GM23338 (cell line): ENCODE results near the gene PSMC4. TPM values are rescaled to one million over a fixed set of nuclear protein-coding genes. Genes with fewer than 3 reads are reported as not detected.

Experiments used
- ATAC-seq: fragments of 200-7000 bp; cut with Tn5 transposase; 3 replicates; pipeline ENCODE4 v1.9.1; 2020
- DNase-seq: peaks from one replicate; pipeline ENCODE4 v3.0.0-alpha.2; 2015; ENCODE audit warnings: low spot score
- H2AFZ ChIP-seq: fragments of 200-600 bp; sonication (generic); 2 replicates; pipeline ENCODE4 v1.8.0; 2016; ENCODE audit warnings: antibody characterized with exemption, mild to moderate bottlenecking, moderate library complexity
- H3F3A ChIP-seq: fragments of 200-600 bp; sonication (generic); replicated peaks from 2 replicates; pipeline ENCODE4 v1.8.0; 2017; ENCODE audit warnings: antibody characterized with exemption, mixed run types, low read depth
- H3K27ac ChIP-seq: fragments of 200-600 bp; sonication (generic); 2 replicates; pipeline ENCODE4 v1.6.1; 2016; ENCODE audit warnings: low read depth
- H3K27me3 ChIP-seq: fragments of 200-600 bp; sonication (generic); 2 replicates; pipeline ENCODE4 v1.8.0; 2016; ENCODE audit warnings: mild to moderate bottlenecking, mixed run types, moderate library complexity; ENCODE audit not compliant: insufficient read depth
- H3K36me3 ChIP-seq: fragments of 200-600 bp; sonication (generic); 2 replicates; pipeline ENCODE4 v1.8.0; 2016; ENCODE audit warnings: mild to moderate bottlenecking; ENCODE audit not compliant: insufficient read depth
- H3K4me1 ChIP-seq: fragments of 200-600 bp; sonication (generic); 2 replicates; pipeline ENCODE4 v1.8.0; 2016; ENCODE audit warnings: mild to moderate bottlenecking, moderate library complexity; ENCODE audit not compliant: insufficient read depth
- H3K4me2 ChIP-seq: fragments of 200-600 bp; sonication (generic); 2 replicates; pipeline ENCODE4 v1.7.1; 2017; ENCODE audit warnings: mixed run types
- H3K4me3 ChIP-seq: fragments of 200-600 bp; sonication (generic); 2 replicates; pipeline ENCODE4 v1.6.1; 2016; ENCODE audit warnings: mixed run types
- H3K79me2 ChIP-seq: fragments of 200-600 bp; sonication (generic); replicated peaks from 2 replicates; pipeline ENCODE4 v1.8.0; 2017; ENCODE audit warnings: mild to moderate bottlenecking; ENCODE audit not compliant: insufficient read depth
- H3K9me2 ChIP-seq: fragments of 200-600 bp; sonication (generic); 2 replicates; pipeline ENCODE4 v1.8.0; 2017; ENCODE audit not compliant: insufficient read depth
- H4K20me1 ChIP-seq: fragments of 200-600 bp; sonication (generic); replicated peaks from 2 replicates; pipeline ENCODE4 v1.8.0; 2017; ENCODE audit warnings: mild to moderate bottlenecking; ENCODE audit not compliant: insufficient read depth
- H3K27ac Mint-ChIP-seq: 2 replicates; pipeline ENCODE4 v1.8.0; 2020; ENCODE audit warnings: inconsistent platforms, mild to moderate bottlenecking, moderate library complexity, mixed read lengths
- H3K27me3 Mint-ChIP-seq: 3 replicates; pipeline ENCODE4 v1.8.0; 2022; ENCODE audit warnings: low read depth, mild to moderate bottlenecking, moderate library complexity, mixed read lengths, inconsistent platforms; ENCODE audit not compliant: insufficient read depth, poor library complexity
- H3K36me3 Mint-ChIP-seq: 3 replicates; pipeline ENCODE4 v1.8.0; 2021; ENCODE audit warnings: low read depth, mild to moderate bottlenecking, inconsistent platforms, moderate library complexity, mixed read lengths
- H3K4me1 Mint-ChIP-seq: 3 replicates; pipeline ENCODE4 v1.8.0; 2020; ENCODE audit warnings: mild to moderate bottlenecking, inconsistent platforms, mixed read lengths
- H3K4me3 Mint-ChIP-seq: 3 replicates; pipeline ENCODE4 v1.8.0; 2021; ENCODE audit warnings: moderate library complexity, mild to moderate bottlenecking, inconsistent platforms, mixed read lengths
- H3K9me3 Mint-ChIP-seq: 3 replicates; pipeline ENCODE4 v1.8.0; 2020; ENCODE audit warnings: moderate library complexity, mild to moderate bottlenecking, inconsistent platforms, mixed read lengths
- CREB1 ChIP-seq: fragments of 250-450 bp; sonication (Bioruptor Pico); IDR thresholded peaks from 2 replicates; pipeline ENCODE4 v1.5.0; 2020; ENCODE audit warnings: low read depth, mild to moderate bottlenecking, moderate library complexity
- CTCF ChIP-seq, 2 experiments: fragments of 200-600 bp in 1 of 2; sonication (generic) in 1 of 2; conservative IDR thresholded peaks; 2 replicates each; pipeline versions ENCODE4 v1.5.1 to v1.6.1; 2016 to 2017; ENCODE audit warnings: antibody characterized with exemption in 2 of 2, low read depth in 2 of 2, mild to moderate bottlenecking in 2 of 2, moderate library complexity in 1 of 2
- ETS1 ChIP-seq: IDR thresholded peaks from 2 replicates; pipeline ENCODE4 v1.6.1; 2016; ENCODE audit warnings: antibody characterized with exemption
- EZH2 ChIP-seq: fragments of 200-600 bp; sonication (generic); IDR thresholded peaks from one replicate; pipeline ENCODE4 v1.8.0; 2017; ENCODE audit warnings: antibody characterized with exemption, mild to moderate bottlenecking, low read depth; ENCODE audit not compliant: unreplicated experiment
- JUNB ChIP-seq: IDR thresholded peaks from one replicate; pipeline ENCODE4 v1.6.1; 2016; ENCODE audit warnings: antibody characterized with exemption; ENCODE audit not compliant: unreplicated experiment
- NANOG ChIP-seq: IDR thresholded peaks from 2 replicates; pipeline ENCODE4 v1.6.1; 2016; ENCODE audit warnings: antibody characterized with exemption, borderline replicate concordance
- POLR2AphosphoS5 ChIP-seq: IDR thresholded peaks from 2 replicates; pipeline ENCODE4 v1.6.1; 2016; ENCODE audit warnings: antibody characterized with exemption, low read depth
- REST ChIP-seq: IDR thresholded peaks from one replicate; pipeline ENCODE4 v1.6.1; 2018; ENCODE audit warnings: antibody characterized with exemption; ENCODE audit not compliant: unreplicated experiment
- STAT1 ChIP-seq: IDR thresholded peaks from one replicate; pipeline ENCODE4 v1.6.1; 2016; ENCODE audit warnings: antibody characterized with exemption; ENCODE audit not compliant: unreplicated experiment
- ZNF331 ChIP-seq: fragments of 250-450 bp; sonication (Bioruptor Pico); IDR thresholded peaks from 2 replicates; pipeline ENCODE4 v1.5.0; 2020; ENCODE audit warnings: low read depth, mild to moderate bottlenecking, moderate library complexity
- ZNF462 ChIP-seq: fragments of 250-450 bp; sonication (Bioruptor Pico); IDR thresholded peaks from 2 replicates; pipeline ENCODE4 v1.5.0; 2020; ENCODE audit warnings: mild to moderate bottlenecking, moderate library complexity
- polyA plus RNA-seq: library from polyadenylated mRNA; unstranded; fragments of >200 nt; fragmentation: Nextera tagmentation; extraction: Ambion mirVana; gene quantifications from 2 replicates; pipeline ENCODE4 v1.2.1, GENCODE V29; 2016
- total RNA-seq: library from RNA; depleted of rRNA; stranded (reverse); fragments of >200 nt; shearing (Covaris generic); gene quantifications from 2 replicates; pipeline ENCODE4 v1.2.3, GENCODE V29; 2014

The PSMC4 gene
- total and polyA plus RNA-seq, 2 experiments from 2014 or later, result 135 to 147 TPM

DNA sequence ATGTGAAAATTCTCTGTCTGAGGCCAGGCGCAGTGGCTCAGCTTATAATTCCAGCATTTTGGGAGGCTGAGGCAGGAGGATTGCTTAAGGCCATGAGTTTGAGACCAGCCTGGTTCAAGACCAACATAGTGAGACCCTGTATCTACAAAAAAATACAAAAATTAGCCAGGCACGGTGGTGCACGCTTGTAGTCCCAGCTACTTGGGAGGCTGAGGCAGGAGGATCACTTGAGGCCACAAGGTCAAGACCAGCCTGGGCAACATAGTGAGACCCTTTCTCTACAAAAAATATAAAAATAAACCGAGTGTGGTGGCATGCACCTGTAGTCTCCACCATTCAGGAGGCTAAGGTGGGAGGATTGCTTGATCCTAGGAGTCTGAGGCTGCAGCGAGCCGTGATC is 34.3 kb upstream of the PSMC4 start:
- H3K4me3 ChIP-seq, result no peak overlapping the region
- H2AFZ ChIP-seq, result no peak overlapping the region
- TF ChIP-seq POLR2AphosphoS5 (no peak), CREB1 (CRISPR knock-in tag) (no peak), ZNF462 (CRISPR knock-in tag) (no peak), STAT1 (no peak), CTCF (conservative IDR thresholded peaks at IDR 0.05; ENCODE audit: low read depth in 2 of 2) (no peak), ZNF331 (CRISPR knock-in tag) (no peak), JUNB (no peak), ETS1 (no peak), NANOG (no peak), EZH2 (no peak), REST (no peak)
- no peaks in the 10 kb centered on the region for H3K36me3 ChIP-seq
- H3K9me2 ChIP-seq, result no peaks in the 10 kb centered on the region
- ATAC-seq, result no peak
- no peaks in the 10 kb centered on the region for H3K79me2 ChIP-seq
- H3K9me3 Mint-ChIP-seq, result no peaks in the 10 kb centered on the region; the same call in 2 of the 3 replicates
- no peak overlapping the region for H3K27ac ChIP-seq
- H3K27me3 Mint-ChIP-seq, result peaks cover 2% of the 10 kb centered on the region
- no peak for DNase-seq
- no peaks in the 10 kb centered on the region for H4K20me1 ChIP-seq
- H3K4me1 ChIP-seq, result no peaks in the 10 kb centered on the region
- no peaks in the 10 kb centered on the region for H3K36me3 Mint-ChIP-seq
- H3K27me3 ChIP-seq, result no peaks in the 10 kb centered on the region
- H3K4me1 Mint-ChIP-seq, result peaks cover 3% of the 10 kb centered on the region; the same call in 2 of the 3 replicates
- H3K4me2 ChIP-seq, result no peak overlapping the region
- no peak overlapping the region for H3K27ac Mint-ChIP-seq
- no peaks in the 10 kb centered on the region for H3F3A ChIP-seq
- no peak overlapping the region for H3K4me3 Mint-ChIP-seq
